ENCODE data around the gene SLC22A16.

Gene SLC22A16

GRCh38 chr6:110439356-110439755 is 37.1 kb downstream of the SLC22A16 start:
- Histone ChIP-seq H3K79me2 (ENCODE audit: low read length) (no peaks in the 10 kb centered on the region), H3K27ac (ENCODE audit: low read length) (no peak overlapping the region), H3K9ac (ENCODE audit: low read length) (no peak overlapping the region), H2AFZ (ENCODE audit: low read depth, low read length) (no peak overlapping the region), H3K4me2 (ENCODE audit: low read length) (no peak overlapping the region), H3K36me3 (replicated peaks; ENCODE audit: low read depth, low read length) (no peaks in the 10 kb centered on the region), H3K27me3 (ENCODE audit: low read depth, low read length) (no peaks in the 10 kb centered on the region), H3K4me3 (ENCODE audit: low read length) (no peak overlapping the region), H3K4me1 (ENCODE audit: low read length) (no peaks in the 10 kb centered on the region), H4K20me1 (ENCODE audit: insufficient read depth, low read length) (no peaks in the 10 kb centered on the region), H3K9me3 (ENCODE audit: insufficient read depth, low read length) (no peaks in the 10 kb centered on the region)
- no peak for TF ChIP-seq CTCF (IDR thresholded peaks at IDR 0.05; ENCODE audit: low read depth, low read length)
- TF ChIP-seq EZH2phosphoT487 (IDR thresholded peaks at IDR 0.05; ENCODE audit: low read depth) = no peak

- no peaks in the 10 kb centered on the region for H3K4me1 ChIP-seq (ENCODE audit: low read length)
- no peak overlapping the region for H3K9ac ChIP-seq (ENCODE audit: low read length)
- H3K4me3 ChIP-seq (ENCODE audit: low read length) = no peak overlapping the region
- no peaks in the 10 kb centered on the region for H3K9me3 ChIP-seq (ENCODE audit: insufficient read depth, low read length)
- H3K27me3 ChIP-seq (ENCODE audit: low read depth, low read length) = no peaks in the 10 kb centered on the region
- no peak for TF ChIP-seq EZH2phosphoT487 (IDR thresholded peaks at IDR 0.05; ENCODE audit: low read depth)
- TF ChIP-seq CTCF (IDR thresholded peaks at IDR 0.05; ENCODE audit: low read depth, low read length) = no peak
- no peak overlapping the region for H3K27ac ChIP-seq (ENCODE audit: low read length)
- no peaks in the 10 kb centered on the region for H4K20me1 ChIP-seq (ENCODE audit: insufficient read depth, low read length)
- no peak overlapping the region for H3K4me2 ChIP-seq (ENCODE audit: low read length)
- H2AFZ ChIP-seq (ENCODE audit: low read depth, low read length) = no peak overlapping the region
- no peaks in the 10 kb centered on the region for H3K79me2 ChIP-seq (ENCODE audit: low read length)
- H3K36me3 ChIP-seq (replicated peaks; ENCODE audit: low read depth, low read length) = no peaks in the 10 kb centered on the region
These were observed 41.3 kb downstream of the SLC22A16 start for GRCh38 chr6:110434961-110435602.

GRCh38 chr6:110432285-110432900 is 44.0 kb downstream of the SLC22A16 start:
- no peaks in the 10 kb centered on the region for H3K36me3 ChIP-seq (replicated peaks; ENCODE audit: low read depth, low read length)
- H3K4me2 ChIP-seq (ENCODE audit: low read length) = no peak overlapping the region
- H3K27ac ChIP-seq (ENCODE audit: low read length) = no peak overlapping the region
- TF ChIP-seq EZH2phosphoT487 (IDR thresholded peaks at IDR 0.05; ENCODE audit: low read depth) (no peak), CTCF (IDR thresholded peaks at IDR 0.05; ENCODE audit: low read depth, low read length) (no peak)
- H3K9ac ChIP-seq (ENCODE audit: low read length) = no peak overlapping the region
- no peaks in the 10 kb centered on the region for H3K79me2 ChIP-seq (ENCODE audit: low read length)
- no peaks in the 10 kb centered on the region for H4K20me1 ChIP-seq (ENCODE audit: insufficient read depth, low read length)
- no peaks in the 10 kb centered on the region for H3K9me3 ChIP-seq (ENCODE audit: insufficient read depth, low read length)
- H2AFZ ChIP-seq (ENCODE audit: low read depth, low read length) = no peak overlapping the region
- H3K4me3 ChIP-seq (ENCODE audit: low read length) = no peak overlapping the region
- no peaks in the 10 kb centered on the region for H3K4me1 ChIP-seq (ENCODE audit: low read length)
- H3K27me3 ChIP-seq (ENCODE audit: low read depth, low read length) = no peaks in the 10 kb centered on the region

GRCh38 chr6:110430741-110431140 is 45.7 kb downstream of the SLC22A16 start:
- Histone ChIP-seq H3K9me3 (ENCODE audit: insufficient read depth, low read length) (no peaks in the 10 kb centered on the region), H3K36me3 (replicated peaks; ENCODE audit: low read depth, low read length) (no peaks in the 10 kb centered on the region), H3K4me2 (ENCODE audit: low read length) (no peak overlapping the region), H4K20me1 (ENCODE audit: insufficient read depth, low read length) (no peaks in the 10 kb centered on the region), H3K27ac (ENCODE audit: low read length) (no peak overlapping the region), H3K4me3 (ENCODE audit: low read length) (no peak overlapping the region), H2AFZ (ENCODE audit: low read depth, low read length) (no peak overlapping the region), H3K79me2 (ENCODE audit: low read length) (no peaks in the 10 kb centered on the region), H3K27me3 (ENCODE audit: low read depth, low read length) (peaks cover 4% of the 10 kb centered on the region; the same call in 1 of the 2 replicates), H3K9ac (ENCODE audit: low read length) (no peak overlapping the region), H3K4me1 (ENCODE audit: low read length) (no peaks in the 10 kb centered on the region)
- no peak for TF ChIP-seq CTCF (IDR thresholded peaks at IDR 0.05; ENCODE audit: low read depth, low read length)
- no peak for TF ChIP-seq EZH2phosphoT487 (IDR thresholded peaks at IDR 0.05; ENCODE audit: low read depth)

Measured in OCI-LY3 (cell line).